Activated CD8-positive, alpha-beta T cell treated with anti-CD3 and anti-CD28 coated beads, Interleukin-2, amount 10 ng/mL, durations not matched to agents 7 days and 5 days (primary cell): Measurements from ENCODE around the gene RNMT. TPM values are rescaled to one million over a fixed set of nuclear protein-coding genes. Genes with fewer than 3 reads are reported as not detected.
"Not testable (repeated sequence)": the region's sequence is repeated elsewhere in the genome, so short reads cannot be mapped to it uniquely, and the experiment has no call there.

Experiments
- ATAC-seq: fragments of 150-1000 bp; cut with Tn5 transposase; one replicate; pipeline ENCODE4 v1.10.0; 2021; ENCODE audit warnings: moderate library complexity
- CTCF ChIA-PET: fragments of 350-600 bp; sonication (Branson Sonifier 250); formaldehyde crosslinking; loops from one replicate; lab custom pipeline; 2021; ENCODE audit warnings: antibody characterized with exemption; lab: Charles Lee
- POLR2A ChIA-PET: fragments of 350-600 bp; sonication (Branson Sonifier 250); formaldehyde crosslinking; loops from one replicate; lab custom pipeline; 2021; ENCODE audit warnings: antibody characterized with exemption; lab: Charles Lee
- DNase-seq: peaks from one replicate; pipeline ENCODE4 v3.0.0-alpha.2; 2020
- H3K27ac Mint-ChIP-seq: one replicate; pipeline ENCODE4 v1.8.0; 2021; ENCODE audit warnings: mild to moderate bottlenecking, mixed read lengths
- H3K27me3 Mint-ChIP-seq: one replicate; pipeline ENCODE4 v1.8.0; 2021; ENCODE audit warnings: low read depth, mixed read lengths
- H3K36me3 Mint-ChIP-seq: one replicate; pipeline ENCODE4 v1.8.0; 2021; ENCODE audit warnings: low read depth, mixed read lengths
- H3K4me1 Mint-ChIP-seq: one replicate; pipeline ENCODE4 v1.8.0; 2021; ENCODE audit warnings: low read depth, mixed read lengths
- H3K4me3 Mint-ChIP-seq: one replicate; pipeline ENCODE4 v1.8.0; 2021; ENCODE audit warnings: mild to moderate bottlenecking, mixed read lengths
- H3K9me3 Mint-ChIP-seq: one replicate; pipeline ENCODE4 v1.8.0; 2022; ENCODE audit warnings: mixed read lengths; ENCODE audit not compliant: insufficient read depth
- total RNA-seq, 2 experiments: library from RNA; stranded (reverse); gene quantifications; one replicate each; pipeline ENCODE4 v1.2.3, GENCODE V29; 2021

RNMT gene
- total RNA-seq, 2 experiments from 2014 or later, result 31.2 to 37.7 TPM

GRCh38 chr18:13745696-13746095 is 19.2 kb downstream of the RNMT start:
- H3K27ac Mint-ChIP-seq, result no peak overlapping the region
- H3K4me3 Mint-ChIP-seq, result no peak overlapping the region
- ATAC-seq (no peak), DNase-seq (no peak)
- H3K36me3 Mint-ChIP-seq, result peaks cover 60% of the 10 kb centered on the region
- CTCF ChIA-PET, result no interaction called here
- H3K27me3 Mint-ChIP-seq, result no peaks in the 10 kb centered on the region
- H3K4me1 Mint-ChIP-seq, result no peaks in the 10 kb centered on the region
- H3K9me3 Mint-ChIP-seq, result no peaks in the 10 kb centered on the region
- POLR2A ChIA-PET, result no interaction called here

GRCh38 chr18:13746633-13747032 is 20.2 kb downstream of the RNMT start:
- ChIA-PET POLR2A (no interaction called here), CTCF (no interaction called here)
- no peaks in the 10 kb centered on the region for H3K9me3 Mint-ChIP-seq
- no peaks in the 10 kb centered on the region for H3K27me3 Mint-ChIP-seq
- no peaks in the 10 kb centered on the region for H3K4me1 Mint-ChIP-seq
- no peak for ATAC-seq
- no peak overlapping the region for H3K27ac Mint-ChIP-seq
- no peak overlapping the region for H3K4me3 Mint-ChIP-seq
- no peak for DNase-seq
- peaks cover 65% of the 10 kb centered on the region for H3K36me3 Mint-ChIP-seq

GRCh38 chr18:13751599-13751998 is 25.1 kb downstream of the RNMT start:
- CTCF ChIA-PET, H3K4me3 Mint-ChIP-seq, H3K27ac Mint-ChIP-seq, ATAC-seq, H3K27me3 Mint-ChIP-seq, H3K9me3 Mint-ChIP-seq, H3K4me1 Mint-ChIP-seq, DNase-seq, POLR2A ChIA-PET: not testable (repeated sequence)
- H3K36me3 Mint-ChIP-seq, result peaks cover 76% of the 10 kb centered on the region

- CTCF ChIA-PET, result interaction anchor here (1.1 kb wide), 1 partner anchor 13 kb away, joined by 3 read pairs; no protein-coding TSS in a partner anchor
These were observed 29.8 kb downstream of the RNMT start for GRCh38 chr18:13756261-13756660.

GRCh38 chr18:13756671-13757070 is 30.2 kb downstream of the RNMT start:
- CTCF ChIA-PET, result no interaction called here
- peaks cover 2% of the 10 kb centered on the region for H3K4me1 Mint-ChIP-seq
- no peaks in the 10 kb centered on the region for H3K27me3 Mint-ChIP-seq
- no peak overlapping the region for H3K4me3 Mint-ChIP-seq
- H3K36me3 Mint-ChIP-seq, result peaks cover 75% of the 10 kb centered on the region
- DNase-seq, result no peak
- H3K27ac Mint-ChIP-seq, result no peak overlapping the region
- POLR2A ChIA-PET, result no interaction called here
- ATAC-seq, result no peak
- no peaks in the 10 kb centered on the region for H3K9me3 Mint-ChIP-seq

More at GRCh38 chr18:13756261-13756660, 29.8 kb downstream of the RNMT start:
- Mint-ChIP-seq H3K4me1 (peaks cover 2% of the 10 kb centered on the region), H3K27me3 (no peaks in the 10 kb centered on the region), H3K9me3 (no peaks in the 10 kb centered on the region), H3K36me3 (peaks cover 77% of the 10 kb centered on the region), H3K4me3 (no peak overlapping the region), H3K27ac (no peak overlapping the region)
- DNase-seq (no peak), ATAC-seq (no peak)
- POLR2A ChIA-PET, result no interaction called here

DNA sequence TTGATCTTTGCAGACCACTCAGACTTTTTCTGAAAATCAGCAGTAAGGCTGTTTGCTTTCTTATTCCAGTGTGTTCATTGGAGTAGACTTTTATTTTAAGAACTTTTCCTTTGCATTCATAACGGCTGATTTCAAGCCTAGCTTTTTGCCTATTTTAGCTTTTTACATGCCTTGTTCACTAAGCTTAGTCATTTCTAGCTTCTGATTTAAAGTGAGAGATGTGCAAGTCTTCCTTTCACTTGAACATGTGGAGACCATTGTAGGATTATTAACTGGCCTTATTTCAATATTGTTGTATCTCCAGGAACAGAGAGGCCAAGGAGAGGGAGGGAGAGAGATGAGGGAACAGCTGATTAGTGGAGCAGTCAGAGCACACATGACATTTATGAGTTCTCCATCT is 32.1 kb downstream of the RNMT start:
- ChIA-PET CTCF (no interaction called here), POLR2A (no interaction called here)
- Mint-ChIP-seq H3K4me3 (no peak overlapping the region), H3K27me3 (no peaks in the 10 kb centered on the region), H3K36me3 (peaks cover 76% of the 10 kb centered on the region), H3K27ac (no peak overlapping the region), H3K4me1 (peaks cover 2% of the 10 kb centered on the region), H3K9me3 (no peaks in the 10 kb centered on the region)
- no peak for DNase-seq
- no peak for ATAC-seq

- Mint-ChIP-seq H3K27me3 (no peaks in the 10 kb centered on the region), H3K36me3 (peaks cover 75% of the 10 kb centered on the region), H3K4me3 (no peak overlapping the region), H3K27ac (no peak overlapping the region), H3K4me1 (peaks cover 2% of the 10 kb centered on the region), H3K9me3 (no peaks in the 10 kb centered on the region)
- ATAC-seq, result no peak
- CTCF ChIA-PET, result no interaction called here
- POLR2A ChIA-PET, result no interaction called here
- no peak for DNase-seq
These were observed 33.6 kb downstream of the RNMT start for GRCh38 chr18:13760047-13760446.

- peaks cover 8% of the 10 kb centered on the region for H3K27me3 Mint-ChIP-seq
- POLR2A ChIA-PET, result interaction anchor here (1.6 kb wide), 1 partner anchor 10 kb away, joined by 3 read pairs; no protein-coding TSS in a partner anchor
- no peak for ATAC-seq
- no peak for DNase-seq
- CTCF ChIA-PET, result no interaction called here
- no peak overlapping the region for H3K27ac Mint-ChIP-seq
- H3K4me1 Mint-ChIP-seq, result peaks cover 2% of the 10 kb centered on the region
- peaks cover 52% of the 10 kb centered on the region for H3K36me3 Mint-ChIP-seq
- H3K9me3 Mint-ChIP-seq, result no peaks in the 10 kb centered on the region
- H3K4me3 Mint-ChIP-seq, result no peak overlapping the region
These were observed 36.4 kb downstream of the RNMT start for GRCh38 chr18:13762690-13763439.

- Mint-ChIP-seq H3K4me1 (no peaks in the 10 kb centered on the region), H3K4me3 (no peak overlapping the region), H3K36me3 (no peaks in the 10 kb centered on the region), H3K27me3 (peaks cover 16% of the 10 kb centered on the region), H3K9me3 (no peaks in the 10 kb centered on the region), H3K27ac (no peak overlapping the region)
- POLR2A ChIA-PET, result no interaction called here
- no peak for ATAC-seq
- no peak for DNase-seq
- CTCF ChIA-PET, result no interaction called here
These were observed 48.6 kb downstream of the RNMT start for GRCh38 chr18:13775058-13775457.

DNA sequence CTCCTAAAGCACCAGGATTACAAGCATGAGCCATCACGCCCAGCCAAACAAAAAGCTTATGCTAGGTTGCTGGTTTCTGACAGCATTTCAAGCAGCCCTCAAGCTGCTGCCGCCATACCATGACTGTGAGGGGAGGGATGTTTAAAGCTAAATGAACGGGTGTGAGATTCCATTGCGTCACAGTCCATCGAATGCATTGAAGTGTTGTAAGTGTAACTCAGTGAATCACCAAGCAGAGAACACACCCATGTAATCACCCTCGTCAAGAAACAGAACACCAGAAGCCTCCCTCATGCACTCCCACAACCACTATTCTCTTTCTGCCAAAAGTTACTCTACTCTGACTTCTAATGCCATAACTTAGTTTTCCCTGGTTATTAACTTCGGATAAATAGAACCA is 64.7 kb downstream of the RNMT start:
- no peak overlapping the region for H3K4me3 Mint-ChIP-seq
- no peaks in the 10 kb centered on the region for H3K9me3 Mint-ChIP-seq
- ChIA-PET CTCF (interaction anchor here (0.7 kb wide), 1 partner anchor 22 kb away, joined by 3 read pairs; no protein-coding TSS in a partner anchor), POLR2A (no interaction called here)
- H3K4me1 Mint-ChIP-seq, result no peaks in the 10 kb centered on the region
- peaks cover 23% of the 10 kb centered on the region for H3K27me3 Mint-ChIP-seq
- no peak for DNase-seq
- H3K36me3 Mint-ChIP-seq, result no peaks in the 10 kb centered on the region
- no peak overlapping the region for H3K27ac Mint-ChIP-seq
- no peak for ATAC-seq

- DNase-seq (no peak), ATAC-seq (no peak)
- H3K4me3 Mint-ChIP-seq, result no peak overlapping the region
- peaks cover 19% of the 10 kb centered on the region for H3K27me3 Mint-ChIP-seq
- H3K4me1 Mint-ChIP-seq, result no peaks in the 10 kb centered on the region
- H3K36me3 Mint-ChIP-seq, result no peaks in the 10 kb centered on the region
- H3K9me3 Mint-ChIP-seq, result no peaks in the 10 kb centered on the region
- ChIA-PET CTCF (interaction anchor here (1.0 kb wide), 1 partner anchor 19 kb away, joined by 3 read pairs; no protein-coding TSS in a partner anchor), POLR2A (no interaction called here)
- no peak overlapping the region for H3K27ac Mint-ChIP-seq
These were observed 67.3 kb downstream of the RNMT start for GRCh38 chr18:13793819-13794218.

DNA sequence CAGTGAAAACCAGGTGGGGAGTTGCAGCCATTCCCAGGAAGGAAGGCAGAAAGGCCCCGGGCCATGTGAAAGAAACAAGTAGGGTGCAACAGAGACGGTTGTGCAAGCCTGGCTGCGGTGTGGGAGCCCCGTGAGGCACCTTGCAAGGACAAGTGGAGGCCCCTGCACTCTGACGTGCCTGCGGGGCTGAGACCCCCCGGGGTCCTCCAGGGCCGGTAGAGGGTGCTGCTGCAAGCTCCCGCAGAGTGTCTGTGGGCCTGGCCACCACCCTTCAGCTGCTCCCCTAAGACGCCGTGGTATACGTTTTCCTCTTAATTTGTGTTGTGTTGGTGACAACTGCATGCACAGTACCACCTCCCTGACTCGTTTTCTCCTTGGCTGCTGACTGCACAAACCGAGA is 70.0 kb downstream of the RNMT start:
- Mint-ChIP-seq H3K4me3 (no peak overlapping the region), H3K36me3 (no peaks in the 10 kb centered on the region), H3K27ac (no peak overlapping the region), H3K4me1 (peaks cover 7% of the 10 kb centered on the region), H3K9me3 (no peaks in the 10 kb centered on the region), H3K27me3 (peaks cover 24% of the 10 kb centered on the region)
- ATAC-seq (no peak), DNase-seq (no peak)
- ChIA-PET POLR2A (no interaction called here), CTCF (interaction anchor here (2.3 kb wide), 1 partner anchor 16 kb away, joined by 11 read pairs; no protein-coding TSS in a partner anchor)
